ENCODE measurements around the gene ATRNL1.

Gene ATRNL1

DNA sequence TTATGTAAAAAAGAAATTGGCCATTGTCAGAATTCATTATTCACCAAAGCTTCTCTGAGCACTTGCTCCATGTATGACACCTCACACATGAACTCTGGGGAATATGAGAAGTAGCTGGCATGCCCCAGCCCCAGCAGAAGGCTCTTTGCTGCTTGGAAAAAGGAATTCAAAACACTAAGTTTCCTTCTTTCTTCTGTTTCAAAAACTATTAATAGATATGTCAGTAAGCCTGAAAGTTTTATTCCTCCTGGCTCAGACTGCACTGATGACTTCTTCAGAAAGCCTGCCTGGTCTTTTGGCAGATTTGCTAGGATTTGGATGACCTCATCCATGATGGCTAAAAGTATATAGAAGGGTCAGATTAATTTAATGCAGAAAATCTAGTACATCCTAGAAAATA lies 668.9 kb downstream of the ATRNL1 start:
- H3K4me1 ChIP-seq (ENCODE audit: control insufficient read depth, low read length): no peaks in the 10 kb centered on the region
- H3F3A ChIP-seq (ENCODE audit: control insufficient read depth, insufficient read depth): no peaks in the 10 kb centered on the region
- no peaks in the 10 kb centered on the region for H3K9me2 ChIP-seq (replicated peaks; ENCODE audit: control insufficient read depth, low read length)
- no peak overlapping the region for H3K4me3 ChIP-seq (ENCODE audit: low read length)
- H4K20me1 ChIP-seq (ENCODE audit: control insufficient read depth, insufficient read depth, low read depth, low read length): no peaks in the 10 kb centered on the region
- no peaks in the 10 kb centered on the region for H3K36me3 ChIP-seq (ENCODE audit: control insufficient read depth, low read length)
- TF ChIP-seq, protein P1, sequence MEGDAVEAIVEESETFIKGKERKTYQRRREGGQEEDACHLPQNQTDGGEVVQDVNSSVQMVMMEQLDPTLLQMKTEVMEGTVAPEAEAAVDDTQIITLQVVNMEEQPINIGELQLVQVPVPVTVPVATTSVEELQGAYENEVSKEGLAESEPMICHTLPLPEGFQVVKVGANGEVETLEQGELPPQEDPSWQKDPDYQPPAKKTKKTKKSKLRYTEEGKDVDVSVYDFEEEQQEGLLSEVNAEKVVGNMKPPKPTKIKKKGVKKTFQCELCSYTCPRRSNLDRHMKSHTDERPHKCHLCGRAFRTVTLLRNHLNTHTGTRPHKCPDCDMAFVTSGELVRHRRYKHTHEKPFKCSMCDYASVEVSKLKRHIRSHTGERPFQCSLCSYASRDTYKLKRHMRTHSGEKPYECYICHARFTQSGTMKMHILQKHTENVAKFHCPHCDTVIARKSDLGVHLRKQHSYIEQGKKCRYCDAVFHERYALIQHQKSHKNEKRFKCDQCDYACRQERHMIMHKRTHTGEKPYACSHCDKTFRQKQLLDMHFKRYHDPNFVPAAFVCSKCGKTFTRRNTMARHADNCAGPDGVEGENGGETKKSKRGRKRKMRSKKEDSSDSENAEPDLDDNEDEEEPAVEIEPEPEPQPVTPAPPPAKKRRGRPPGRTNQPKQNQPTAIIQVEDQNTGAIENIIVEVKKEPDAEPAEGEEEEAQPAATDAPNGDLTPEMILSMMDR (IDR thresholded peaks at IDR 0.05; ENCODE audit: low read depth, low read length, poor library complexity, severe bottlenecking): no peak
- no peak for TF ChIP-seq EZH2phosphoT487 (IDR thresholded peaks at IDR 0.05; ENCODE audit: borderline replicate concordance, low read length)
- H3K27ac ChIP-seq (ENCODE audit: low read depth, low read length): no peak overlapping the region
- H3K9me3 ChIP-seq (ENCODE audit: control insufficient read depth, insufficient read depth, low read length): no peaks in the 10 kb centered on the region
- H3K27me3 ChIP-seq (ENCODE audit: control insufficient read depth, low read length): no peaks in the 10 kb centered on the region
- no peaks in the 10 kb centered on the region for H3K79me2 ChIP-seq (ENCODE audit: control insufficient read depth, low read length)
- H3K4me2 ChIP-seq (ENCODE audit: low read length): no peak overlapping the region

DNA sequence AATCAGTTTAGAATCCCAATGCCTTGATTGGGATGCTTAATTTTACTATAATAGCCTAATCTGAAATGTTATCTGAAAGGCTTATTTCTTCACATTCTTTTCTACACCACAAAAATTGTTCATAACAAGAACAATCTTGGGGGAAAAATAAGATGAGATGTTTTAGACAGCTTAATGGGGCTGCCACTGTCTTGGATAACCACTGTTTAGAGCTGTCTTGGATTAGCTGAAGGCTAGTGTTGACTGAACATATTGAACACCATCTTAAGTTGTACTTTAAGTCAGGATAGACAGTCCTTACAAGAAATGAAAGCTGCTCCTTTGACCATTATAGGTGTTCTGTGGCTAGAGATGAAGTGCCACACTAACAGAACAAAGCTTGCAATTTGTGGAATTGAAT lies 678.6 kb downstream of the ATRNL1 start:
- no peaks in the 10 kb centered on the region for H4K20me1 ChIP-seq (ENCODE audit: control insufficient read depth, insufficient read depth, low read depth, low read length)
- H3K9me3 ChIP-seq (ENCODE audit: control insufficient read depth, insufficient read depth, low read length): no peaks in the 10 kb centered on the region
- H3K4me3 ChIP-seq (ENCODE audit: low read length): no peak overlapping the region
- no peak overlapping the region for H3K27ac ChIP-seq (ENCODE audit: low read depth, low read length)
- no peaks in the 10 kb centered on the region for H3K79me2 ChIP-seq (ENCODE audit: control insufficient read depth, low read length)
- TF ChIP-seq, protein P1 (IDR thresholded peaks at IDR 0.05; ENCODE audit: low read depth, low read length, poor library complexity, severe bottlenecking): no peak
- TF ChIP-seq EZH2phosphoT487 (IDR thresholded peaks at IDR 0.05; ENCODE audit: borderline replicate concordance, low read length): no peak
- H3K4me1 ChIP-seq (ENCODE audit: control insufficient read depth, low read length): no peaks in the 10 kb centered on the region
- H3K4me2 ChIP-seq (ENCODE audit: low read length): no peak overlapping the region
- H3K27me3 ChIP-seq (ENCODE audit: control insufficient read depth, low read length): no peaks in the 10 kb centered on the region
- H3K36me3 ChIP-seq (ENCODE audit: control insufficient read depth, low read length): no peaks in the 10 kb centered on the region
- no peaks in the 10 kb centered on the region for H3K9me2 ChIP-seq (replicated peaks; ENCODE audit: control insufficient read depth, low read length)
- H3F3A ChIP-seq (ENCODE audit: control insufficient read depth, insufficient read depth): no peaks in the 10 kb centered on the region

DNA sequence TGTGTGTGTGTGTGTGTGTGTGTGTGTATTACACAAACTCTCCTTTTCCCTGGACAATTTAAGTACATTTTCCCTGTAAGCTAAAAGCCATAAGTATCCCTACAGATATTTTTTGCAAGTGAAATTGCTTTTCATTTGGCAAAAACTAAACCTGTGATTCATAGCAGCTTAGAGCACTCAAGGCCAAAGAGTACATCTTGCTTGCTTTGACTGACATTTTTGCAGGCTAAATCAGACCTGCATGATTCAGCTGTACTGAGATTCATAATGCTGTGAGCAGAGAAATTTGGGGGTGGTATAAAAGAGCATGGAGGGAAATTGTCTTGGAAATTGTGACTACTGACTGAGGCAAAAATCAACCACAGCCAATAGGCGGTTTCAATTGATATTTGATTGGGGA lies 679.4 kb downstream of the ATRNL1 start:
- H3K36me3 ChIP-seq (ENCODE audit: control insufficient read depth, low read length): no peaks in the 10 kb centered on the region
- no peak overlapping the region for H3K4me3 ChIP-seq (ENCODE audit: low read length)
- H3K27me3 ChIP-seq (ENCODE audit: control insufficient read depth, low read length): no peaks in the 10 kb centered on the region
- no peaks in the 10 kb centered on the region for H3K9me2 ChIP-seq (replicated peaks; ENCODE audit: control insufficient read depth, low read length)
- no peaks in the 10 kb centered on the region for H3K9me3 ChIP-seq (ENCODE audit: control insufficient read depth, insufficient read depth, low read length)
- no peak for TF ChIP-seq EZH2phosphoT487 (IDR thresholded peaks at IDR 0.05; ENCODE audit: borderline replicate concordance, low read length)
- TF ChIP-seq, protein P1 (IDR thresholded peaks at IDR 0.05; ENCODE audit: low read depth, low read length, poor library complexity, severe bottlenecking): no peak
- no peaks in the 10 kb centered on the region for H3K79me2 ChIP-seq (ENCODE audit: control insufficient read depth, low read length)
- H3K4me2 ChIP-seq (ENCODE audit: low read length): no peak overlapping the region
- no peaks in the 10 kb centered on the region for H4K20me1 ChIP-seq (ENCODE audit: control insufficient read depth, insufficient read depth, low read depth, low read length)
- H3F3A ChIP-seq (ENCODE audit: control insufficient read depth, insufficient read depth): no peaks in the 10 kb centered on the region
- H3K4me1 ChIP-seq (ENCODE audit: control insufficient read depth, low read length): no peaks in the 10 kb centered on the region
- H3K27ac ChIP-seq (ENCODE audit: low read depth, low read length): no peak overlapping the region

DNA sequence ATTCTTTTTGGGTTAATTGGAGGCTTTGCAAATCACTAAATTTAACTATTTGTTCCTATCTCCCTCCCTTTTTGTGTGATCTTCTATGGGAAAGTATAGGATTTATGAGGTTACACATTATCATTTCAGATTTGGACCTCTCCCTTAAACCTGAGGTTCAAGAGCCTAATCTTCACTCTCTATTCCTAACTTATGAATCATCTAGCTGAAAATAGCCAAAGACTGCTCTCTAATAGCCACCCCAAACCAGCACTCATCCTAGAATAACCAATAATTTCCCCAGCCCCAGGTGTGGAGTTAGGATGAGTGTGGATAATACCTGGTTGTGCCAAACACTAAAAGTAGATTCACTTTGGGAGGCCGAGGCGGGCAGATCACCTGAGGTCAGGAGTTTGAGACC lies 680.7 kb downstream of the ATRNL1 start:
- TF ChIP-seq, protein P1 (IDR thresholded peaks at IDR 0.05; ENCODE audit: low read depth, low read length, poor library complexity, severe bottlenecking): no peak
- TF ChIP-seq EZH2phosphoT487 (IDR thresholded peaks at IDR 0.05; ENCODE audit: borderline replicate concordance, low read length): no peak
- H3K27ac ChIP-seq (ENCODE audit: low read depth, low read length): no peak overlapping the region
- no peaks in the 10 kb centered on the region for H3K27me3 ChIP-seq (ENCODE audit: control insufficient read depth, low read length)
- H3K79me2 ChIP-seq (ENCODE audit: control insufficient read depth, low read length): no peaks in the 10 kb centered on the region
- no peaks in the 10 kb centered on the region for H3K9me3 ChIP-seq (ENCODE audit: control insufficient read depth, insufficient read depth, low read length)
- H3F3A ChIP-seq (ENCODE audit: control insufficient read depth, insufficient read depth): no peaks in the 10 kb centered on the region
- H4K20me1 ChIP-seq (ENCODE audit: control insufficient read depth, insufficient read depth, low read depth, low read length): no peaks in the 10 kb centered on the region
- H3K9me2 ChIP-seq (replicated peaks; ENCODE audit: control insufficient read depth, low read length): no peaks in the 10 kb centered on the region
- H3K4me2 ChIP-seq (ENCODE audit: low read length): no peak overlapping the region
- H3K36me3 ChIP-seq (ENCODE audit: control insufficient read depth, low read length): no peaks in the 10 kb centered on the region
- no peaks in the 10 kb centered on the region for H3K4me1 ChIP-seq (ENCODE audit: control insufficient read depth, low read length)
- no peak overlapping the region for H3K4me3 ChIP-seq (ENCODE audit: low read length)

All from DOHH2 (cell line).